Measurements from ENCODE around the gene MRPS33.

- TF ChIP-seq CTCF (IDR thresholded peaks at IDR 0.05) (no peak), POLR2A (IDR thresholded peaks at IDR 0.05) (no peak)
These were observed 42.4 kb downstream of the MRPS33 start for GRCh38 chr7:140972344-140972743.
